ENCODE data around the gene PRKCE.

The PRKCE gene

DNA sequence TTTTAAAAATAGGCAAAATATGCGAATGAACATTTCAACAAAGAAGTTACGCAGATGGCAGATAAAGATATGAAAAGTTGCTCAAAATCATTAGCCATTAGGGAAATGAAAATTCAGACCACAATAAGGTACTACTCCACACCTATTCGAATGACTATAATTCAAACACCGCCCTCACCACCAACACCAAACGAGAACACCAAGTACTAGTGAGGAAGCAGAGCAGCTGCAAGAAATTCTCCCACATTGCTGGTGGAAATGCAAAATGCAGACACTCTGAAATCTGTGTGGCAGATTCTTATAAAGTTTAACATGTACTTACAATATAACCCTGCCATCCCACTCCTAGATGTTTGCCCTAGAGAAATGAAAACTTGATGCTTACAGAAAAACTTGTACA lies 17.3 kb upstream of the PRKCE start:
- DNase-seq: no peak

DNA sequence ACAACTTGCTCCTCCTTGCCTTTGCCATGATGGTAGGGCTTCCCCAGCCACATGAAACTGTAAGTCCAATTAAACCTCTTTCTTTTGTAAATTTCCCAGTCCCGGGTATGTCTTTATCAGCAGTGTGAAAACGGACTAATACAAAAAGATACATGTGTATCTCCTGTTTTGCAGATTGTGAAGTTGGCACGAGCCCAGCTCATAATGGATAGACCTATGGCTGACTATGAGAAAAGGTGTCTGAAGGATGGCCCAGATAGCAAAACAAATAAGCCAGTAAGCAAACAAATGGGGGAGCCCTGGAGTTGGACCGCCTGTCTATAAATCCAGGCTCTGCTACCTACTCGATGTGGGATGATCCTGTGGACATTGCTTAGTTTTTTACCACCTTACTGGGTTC lies 15.5 kb upstream of the PRKCE start:
- no peak for DNase-seq

DNA sequence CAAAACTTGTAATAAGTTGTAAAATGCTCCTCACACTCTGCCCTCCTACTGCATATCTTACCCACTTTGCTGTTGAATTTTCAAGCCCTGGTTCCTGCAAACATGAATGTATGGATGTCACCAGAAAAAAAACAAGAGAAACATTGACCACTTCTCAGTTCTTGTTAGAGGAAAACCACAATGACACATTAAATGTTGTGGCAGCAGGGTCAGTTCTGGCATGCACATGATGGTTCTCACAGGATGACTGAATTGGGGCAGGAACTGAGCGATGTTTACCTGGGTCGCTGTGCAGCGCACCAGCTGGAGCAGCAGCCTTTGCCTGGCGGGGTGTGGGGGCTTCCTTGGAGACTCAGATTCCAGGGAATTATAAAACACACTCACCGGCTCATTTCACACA lies 14.0 kb upstream of the PRKCE start:
- DNase-seq: peak in 1 of 2 donors; percentile 7

DNA sequence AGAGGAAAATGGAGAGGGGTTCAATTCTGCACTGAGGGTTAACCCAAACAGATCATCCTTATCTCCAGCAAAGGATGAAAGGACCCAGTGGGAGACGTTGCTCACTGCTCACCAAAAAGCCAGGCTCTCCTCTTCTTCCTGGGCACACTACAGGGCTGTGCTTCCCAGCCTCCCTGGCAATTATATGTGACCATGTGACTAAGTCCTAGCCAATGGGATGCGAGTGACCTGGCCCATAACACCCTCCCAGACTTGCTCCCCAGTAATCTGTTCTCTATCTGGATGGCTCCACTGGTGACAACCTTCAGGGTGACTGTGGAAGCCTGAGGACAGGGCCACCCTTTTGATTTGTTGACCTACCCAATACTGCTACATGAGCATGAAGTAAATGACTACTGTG lies 10.9 kb upstream of the PRKCE start:
- DNase-seq: no peak

DNA sequence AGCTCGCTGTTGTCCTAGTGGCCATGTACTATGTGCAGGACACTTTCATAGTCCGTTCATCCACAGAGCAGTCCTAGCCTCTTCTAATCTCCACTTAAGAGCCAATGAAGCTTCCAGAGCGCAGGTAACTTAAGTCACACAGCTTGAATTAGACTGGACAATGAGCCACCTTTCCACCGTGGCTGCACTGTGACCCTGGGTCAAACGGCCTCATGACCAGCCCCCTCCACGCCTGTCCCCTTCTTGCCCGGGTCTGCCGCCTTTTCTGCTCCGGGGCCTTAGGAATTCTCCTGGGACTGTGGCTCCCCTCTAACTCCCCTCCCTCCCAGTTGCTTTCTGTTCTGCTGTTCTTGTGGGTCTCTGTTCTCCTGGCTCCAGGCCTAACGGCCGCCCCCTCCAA lies 8.4 kb upstream of the PRKCE start:
- DNase-seq: no peak

DNA sequence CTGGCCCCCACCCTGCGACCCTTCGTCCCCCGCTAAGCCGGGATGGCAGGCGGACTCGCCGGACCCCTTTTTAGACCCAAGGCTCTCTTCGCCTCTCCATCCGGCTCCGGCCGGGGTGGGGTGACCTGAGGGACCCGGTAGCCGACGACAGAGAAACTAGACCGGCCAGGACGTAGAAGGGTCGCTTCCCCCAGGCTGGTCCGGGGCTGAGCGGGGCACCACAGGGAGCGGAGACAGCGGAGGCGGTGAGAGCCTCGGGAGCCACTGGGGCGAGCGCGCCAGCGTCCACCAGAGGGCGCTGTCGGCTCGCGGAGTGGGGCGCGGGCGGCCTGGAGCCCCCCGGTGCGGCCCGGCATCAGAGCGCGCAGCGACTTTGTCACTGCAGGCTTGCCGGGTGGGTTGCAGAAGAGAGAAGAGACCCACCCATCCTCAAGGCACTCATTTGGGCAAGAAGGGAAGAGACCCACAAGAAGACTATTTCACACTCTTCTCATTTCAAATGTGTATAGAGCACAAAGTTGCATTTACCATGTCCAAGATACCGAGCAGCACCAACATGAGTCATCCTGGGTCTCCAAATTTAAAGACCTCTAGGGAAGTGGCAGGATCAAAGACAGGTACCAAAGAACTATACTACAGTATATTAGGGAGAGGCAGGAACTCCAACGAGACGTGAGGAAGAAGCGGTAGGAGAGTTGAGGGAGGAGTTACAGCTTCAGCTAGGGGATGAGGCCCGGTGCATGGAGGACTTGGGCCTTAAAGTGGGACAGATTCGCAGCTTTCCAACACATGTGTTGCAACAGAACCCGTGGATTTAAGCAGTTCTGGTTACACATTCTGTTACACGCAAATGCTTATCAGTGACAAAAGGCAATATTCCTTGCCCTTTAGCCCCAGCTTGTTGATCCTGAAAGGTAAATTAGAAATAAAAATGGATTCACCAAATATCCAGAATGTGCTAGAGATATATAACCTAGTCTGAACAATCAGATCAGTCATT lies 7.6 kb upstream of the PRKCE start:
- DNase-seq: peak; percentile 71 to 75

DNA sequence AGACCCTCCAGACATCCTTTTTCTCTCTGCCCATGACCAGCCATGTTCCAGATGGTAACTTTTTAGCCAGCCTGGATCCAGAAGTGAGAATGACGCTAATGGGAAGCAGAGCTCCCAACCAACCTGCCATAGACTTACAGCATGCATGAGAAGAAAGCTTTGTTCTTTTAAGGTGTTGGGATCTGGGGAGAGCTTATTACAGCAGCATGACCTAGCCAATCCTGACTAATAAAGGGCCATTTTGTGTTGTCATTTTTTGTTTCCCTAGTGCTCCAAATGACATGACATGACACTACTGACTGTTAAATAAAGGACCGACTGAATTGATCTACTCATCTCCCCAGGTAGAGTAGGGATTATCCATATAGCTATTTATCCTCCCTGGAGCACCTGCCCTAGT lies 5.2 kb upstream of the PRKCE start:
- no peak for DNase-seq

DNA sequence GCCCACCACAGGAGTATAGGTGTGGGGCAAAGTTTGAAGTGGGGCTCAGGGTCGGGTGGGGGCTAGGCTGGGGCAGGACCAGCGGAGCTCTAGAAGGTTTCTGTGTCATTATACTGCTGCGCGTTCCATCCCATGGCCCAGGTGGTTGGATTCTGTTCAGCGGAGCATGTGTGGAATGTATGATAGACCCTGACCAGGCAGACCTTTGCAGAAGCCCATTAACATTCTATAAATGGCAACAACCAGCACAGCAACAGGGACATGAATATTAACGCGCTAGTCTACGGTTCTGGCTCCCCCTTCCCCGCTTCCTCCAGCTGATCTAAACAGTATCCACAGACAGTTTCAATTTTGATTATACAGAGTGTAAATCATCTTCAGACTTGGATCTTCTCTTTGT lies 4.1 kb upstream of the PRKCE start:
- DNase-seq: no peak

DNA sequence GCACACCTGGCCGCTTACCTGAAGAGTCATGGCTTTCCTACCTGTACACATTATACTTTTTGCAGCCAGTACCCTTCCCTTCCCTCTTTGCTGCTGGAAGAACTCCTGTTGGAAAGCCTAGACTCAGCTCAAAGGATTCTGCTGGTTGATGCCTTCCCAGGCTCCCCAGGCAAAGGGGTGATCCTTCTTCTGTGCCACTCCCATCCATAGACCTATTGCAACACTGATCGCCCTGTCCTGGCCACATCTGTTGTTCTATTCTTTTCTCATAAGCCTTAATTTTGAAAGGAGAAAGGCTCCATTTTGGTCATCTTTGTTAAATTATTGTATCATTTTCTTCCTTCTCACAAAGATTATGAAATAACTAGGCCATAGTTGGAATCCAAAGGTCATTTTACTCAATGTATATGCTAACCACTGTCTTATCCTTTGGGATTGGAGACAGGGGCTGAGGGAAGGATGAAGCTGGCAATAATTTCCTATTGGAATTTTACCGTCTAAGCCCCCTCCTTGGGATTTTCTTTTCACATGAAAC lies 3.4 kb upstream of the PRKCE start:
- no peak for DNase-seq

DNA sequence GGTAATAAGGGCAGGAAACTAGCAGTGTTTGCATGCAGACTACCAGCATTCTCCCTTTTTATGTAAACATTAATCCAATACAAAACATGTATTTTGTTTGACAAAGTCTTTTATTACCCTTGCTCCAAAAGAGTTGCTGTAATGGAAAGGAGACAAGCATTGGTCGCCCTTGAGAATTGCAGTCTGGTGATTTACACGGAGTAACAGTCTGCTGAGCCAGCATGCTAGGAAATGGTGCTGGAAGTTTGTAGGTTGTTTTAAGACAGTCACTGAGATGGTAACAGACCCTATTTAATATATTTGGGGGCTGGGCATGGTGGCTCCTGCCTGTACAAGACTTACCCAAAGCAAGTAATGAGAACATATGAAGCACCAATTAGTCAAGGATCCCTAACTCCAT lies 2.8 kb upstream of the PRKCE start:
- DNase-seq: no peak

DNA sequence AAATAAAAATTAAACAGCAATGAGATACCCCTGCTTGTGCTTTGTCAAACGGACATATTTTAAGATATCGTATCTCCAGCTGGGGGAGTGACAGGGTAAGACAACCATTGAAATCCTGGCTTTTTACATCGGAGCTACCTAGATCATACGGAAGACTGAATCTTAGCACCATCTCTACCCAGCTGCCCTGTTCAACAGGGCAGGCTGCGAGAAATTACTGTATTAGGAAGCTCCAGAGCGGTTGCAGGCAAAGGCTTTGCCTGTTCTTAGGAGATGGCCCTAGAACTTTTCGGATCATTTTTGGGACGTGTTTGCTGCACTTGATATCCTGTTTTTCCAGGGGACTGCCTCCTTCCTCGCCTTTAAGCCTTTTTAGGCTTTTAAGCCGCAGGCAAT lies 2.0 kb upstream of the PRKCE start:
- no peak for DNase-seq

DNA sequence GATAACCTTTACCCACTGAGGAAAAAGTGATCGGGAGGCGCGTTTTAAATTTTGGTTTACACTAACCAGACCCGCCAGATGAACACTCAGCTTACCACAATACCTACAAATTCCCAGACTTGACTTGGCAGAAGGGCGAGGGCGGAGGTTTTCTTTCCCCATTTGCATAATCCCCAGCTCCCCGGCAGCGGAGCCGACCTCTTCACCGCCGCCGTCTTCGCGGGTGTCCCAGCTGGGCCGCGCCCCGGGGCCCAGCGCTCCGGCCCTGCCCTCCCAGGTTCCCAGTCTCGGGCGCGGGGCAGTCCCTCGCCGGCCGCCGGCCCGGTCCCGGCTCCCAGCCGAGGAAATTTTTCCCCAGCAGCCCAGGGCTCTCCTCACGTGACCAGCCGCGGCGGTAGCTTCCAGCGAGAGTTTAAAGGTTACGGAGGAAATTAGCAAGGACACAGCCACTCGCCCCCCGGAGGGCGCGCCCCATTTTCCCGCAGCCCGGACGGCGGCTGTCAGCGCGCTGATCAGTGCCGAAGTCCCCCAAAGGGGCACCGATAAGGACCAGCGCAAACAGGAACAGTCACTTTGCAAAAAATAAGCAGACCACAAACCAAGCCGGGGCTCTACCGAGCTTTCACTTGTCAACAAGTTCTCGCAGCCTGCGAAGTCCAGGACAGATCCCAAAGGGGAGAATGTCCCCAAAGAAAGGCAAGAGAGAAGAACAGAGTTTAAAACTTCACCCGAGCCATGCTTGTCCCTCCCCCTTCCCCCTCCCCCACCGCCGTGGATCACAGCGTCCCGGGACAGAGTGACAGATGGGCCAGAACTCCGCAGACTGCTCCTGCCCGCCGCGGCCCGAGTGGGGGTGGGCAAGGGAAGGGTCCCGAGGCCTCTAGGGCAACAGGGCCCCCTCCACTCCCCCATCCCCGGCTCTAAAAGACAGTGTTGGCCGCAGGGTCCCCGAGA lies 1.3 kb upstream of the PRKCE start:
- peak; percentile 46 to 57 for DNase-seq

DNA sequence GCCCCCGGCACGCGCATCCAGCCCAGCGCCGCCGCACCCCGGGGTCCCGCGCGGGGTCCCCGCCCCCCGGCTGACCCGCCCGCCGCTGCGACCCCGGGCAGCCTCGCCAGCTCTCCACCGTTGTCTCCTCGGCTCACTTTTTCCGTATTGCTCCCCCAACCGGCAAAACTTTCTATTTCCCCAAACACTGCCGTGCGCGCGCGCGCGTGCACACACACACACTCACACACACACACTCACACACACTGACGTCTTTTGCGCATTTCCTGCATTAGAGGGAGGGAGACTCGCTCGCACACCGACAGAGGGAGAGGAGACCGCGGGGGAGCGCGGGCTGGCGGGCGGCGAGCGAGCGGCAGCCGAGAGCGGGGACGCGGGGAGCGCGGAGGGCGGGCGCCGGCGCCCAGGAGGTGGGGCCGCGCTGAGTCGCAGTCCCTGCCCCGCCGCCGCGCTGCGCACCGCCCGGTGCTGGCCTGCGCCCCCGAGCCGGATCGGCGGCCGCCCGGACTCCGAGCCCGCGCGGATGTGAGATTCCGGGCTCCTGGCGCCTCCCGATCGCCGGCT lies 542 bp upstream of the PRKCE start:
- DNase-seq: peak; percentile 95 to 97

DNA sequence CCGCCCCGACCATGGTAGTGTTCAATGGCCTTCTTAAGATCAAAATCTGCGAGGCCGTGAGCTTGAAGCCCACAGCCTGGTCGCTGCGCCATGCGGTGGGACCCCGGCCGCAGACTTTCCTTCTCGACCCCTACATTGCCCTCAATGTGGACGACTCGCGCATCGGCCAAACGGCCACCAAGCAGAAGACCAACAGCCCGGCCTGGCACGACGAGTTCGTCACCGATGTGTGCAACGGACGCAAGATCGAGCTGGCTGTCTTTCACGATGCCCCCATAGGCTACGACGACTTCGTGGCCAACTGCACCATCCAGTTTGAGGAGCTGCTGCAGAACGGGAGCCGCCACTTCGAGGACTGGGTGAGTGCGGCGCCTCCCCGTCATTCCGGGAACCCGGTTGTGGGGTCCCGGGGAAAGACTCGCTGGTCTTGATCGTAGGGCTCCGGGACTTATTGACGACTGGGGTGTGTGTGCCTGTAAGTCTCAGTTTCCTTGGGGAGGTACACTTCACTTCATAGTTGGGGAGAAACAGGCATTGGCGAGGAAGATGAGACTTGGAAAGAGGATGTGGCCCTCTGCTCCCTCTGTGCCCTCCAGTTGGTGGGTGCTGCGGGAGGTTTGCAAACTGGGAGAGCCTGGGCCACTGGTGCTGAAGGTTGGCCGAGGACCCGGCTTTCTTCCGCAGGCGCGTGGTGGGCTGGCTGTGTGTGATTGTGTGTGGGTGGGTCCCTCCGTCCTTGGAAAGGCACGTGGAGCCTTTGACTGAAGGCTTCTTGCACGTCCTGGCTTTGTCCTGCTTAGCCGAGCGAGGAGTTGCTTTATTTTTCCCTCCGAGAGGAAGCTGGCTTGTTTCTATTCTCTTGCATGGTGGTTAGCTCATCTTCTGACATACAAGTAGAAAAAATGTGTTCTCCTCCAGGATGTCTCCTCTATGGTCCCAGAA lies 886 bp downstream of the PRKCE start:
- peak; percentile 21 to 22 for DNase-seq

DNA sequence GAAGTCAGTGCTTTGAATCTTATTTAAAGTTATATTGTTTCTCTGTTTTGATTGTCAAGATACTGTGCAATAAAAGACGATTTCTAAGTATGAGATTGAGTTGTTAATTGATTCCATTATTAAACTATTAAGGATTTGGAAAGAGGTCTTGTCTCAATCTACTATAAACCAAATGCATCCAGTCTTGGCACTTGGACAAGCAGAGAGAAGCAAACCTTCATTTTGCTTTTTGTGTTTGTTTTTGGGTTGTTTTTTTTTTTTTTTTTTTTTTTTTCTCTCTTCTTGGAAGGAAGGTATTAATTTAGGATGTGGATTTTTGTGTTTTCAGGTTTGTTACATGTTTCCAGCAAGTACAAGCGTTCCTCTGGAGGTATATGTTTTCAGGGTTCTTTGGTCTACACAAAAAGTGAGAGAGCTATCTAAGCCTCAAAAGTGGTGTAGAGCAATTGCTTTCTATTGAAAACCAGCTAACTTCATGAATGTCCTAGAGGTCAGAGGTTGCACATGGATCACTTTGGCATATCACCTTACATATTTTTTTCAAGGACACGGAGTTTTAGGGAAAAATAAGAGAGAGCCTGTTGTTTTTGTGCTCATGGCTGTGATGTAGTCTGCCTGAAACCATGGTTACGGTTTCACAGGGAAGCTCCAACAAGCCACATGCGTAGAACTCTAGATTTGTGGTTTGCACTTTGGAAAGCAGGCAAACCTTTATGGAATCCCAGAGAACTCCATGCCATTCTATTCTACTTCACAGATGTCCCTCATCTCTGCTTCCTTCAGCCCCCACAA lies 1.8 kb downstream of the PRKCE start:
- DNase-seq: no peak

DNA sequence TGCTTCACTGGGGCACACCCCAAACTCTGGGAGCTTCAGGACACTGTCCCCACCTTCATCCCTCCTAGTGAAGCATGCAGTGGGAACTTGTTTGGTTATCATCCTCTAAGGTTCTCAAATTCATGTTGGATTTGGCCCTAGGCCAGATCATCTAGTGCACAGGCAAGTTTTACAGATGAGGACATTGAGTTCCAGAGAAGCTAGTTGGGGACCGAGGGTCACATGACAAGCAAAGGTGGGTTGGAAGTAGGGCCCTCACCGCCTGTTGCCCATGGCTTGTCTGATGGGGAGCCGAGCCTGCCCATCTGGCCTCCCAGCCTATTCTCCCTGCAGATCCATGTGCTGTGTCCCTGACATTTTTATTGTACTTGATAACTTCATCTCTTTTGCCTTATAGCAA lies 2.8 kb downstream of the PRKCE start:
- no peak for DNase-seq

DNA sequence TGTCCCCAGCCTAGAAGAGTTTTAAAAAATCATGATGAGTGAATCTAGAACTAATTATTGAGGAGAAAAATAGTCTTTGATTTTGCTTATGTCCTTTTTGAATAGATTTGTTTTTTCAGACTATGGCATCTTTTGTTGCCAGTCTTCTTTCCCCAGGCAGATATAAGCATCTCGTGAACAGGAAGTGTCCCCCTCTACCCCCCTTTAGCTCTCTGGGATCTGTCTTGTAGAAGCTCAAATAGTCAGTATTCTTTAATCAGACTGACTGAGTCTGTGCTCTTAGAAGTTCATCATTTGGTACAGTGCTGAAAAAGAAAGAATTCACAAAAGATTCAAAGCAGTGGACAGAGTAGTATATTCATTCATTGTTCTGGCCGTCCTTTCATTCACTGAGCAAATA lies 10.4 kb downstream of the PRKCE start:
- no peak for DNase-seq

DNA sequence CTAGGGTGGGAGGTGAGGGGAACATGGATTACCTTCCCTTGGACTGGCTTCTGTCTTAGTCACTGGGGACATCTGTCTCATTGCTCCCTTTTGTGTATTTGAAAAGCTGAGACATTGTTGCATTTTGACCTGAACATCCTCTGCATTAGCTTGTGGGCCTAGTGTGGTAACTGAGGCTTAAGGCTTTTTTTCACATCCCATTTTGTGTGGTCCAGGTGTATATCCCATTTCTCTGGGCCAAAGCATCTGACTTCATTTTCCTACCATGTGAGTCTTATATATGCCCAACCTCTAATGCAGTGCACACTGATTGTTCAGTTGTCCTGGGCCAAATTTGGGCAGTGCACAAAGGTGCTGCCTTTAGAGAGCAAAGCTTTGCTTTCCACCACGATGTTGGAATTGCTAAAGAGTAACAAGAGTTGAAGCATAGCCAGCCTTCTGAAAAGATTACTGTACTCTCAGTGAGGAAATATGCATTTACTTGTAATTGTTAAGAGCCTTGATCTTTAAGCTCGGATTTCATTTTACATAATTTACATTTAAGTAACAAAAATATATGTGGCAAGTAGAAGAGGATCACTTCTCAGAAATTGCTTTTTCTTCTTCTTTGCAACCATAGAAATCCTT lies 13.3 kb downstream of the PRKCE start:
- no peak for DNase-seq

DNA sequence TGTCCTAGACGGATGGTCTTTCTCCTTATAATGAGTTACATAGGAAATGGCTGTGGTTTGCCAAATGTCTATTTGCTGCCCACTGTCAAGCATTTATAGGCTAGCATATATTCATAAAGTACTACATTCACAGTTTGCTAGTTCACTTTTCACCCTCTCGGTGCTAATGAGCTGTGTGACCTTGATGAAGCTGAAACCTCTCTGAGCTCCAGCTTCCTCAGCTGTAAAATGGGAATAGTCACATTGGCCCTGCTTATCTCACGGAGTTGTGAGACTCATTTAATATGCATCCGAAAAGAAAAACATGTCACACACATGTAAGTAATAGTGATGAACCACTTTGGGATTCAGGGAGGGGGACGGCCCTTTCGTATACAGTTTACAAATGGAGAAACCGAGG lies 17.0 kb downstream of the PRKCE start:
- DNase-seq: no peak

DNA sequence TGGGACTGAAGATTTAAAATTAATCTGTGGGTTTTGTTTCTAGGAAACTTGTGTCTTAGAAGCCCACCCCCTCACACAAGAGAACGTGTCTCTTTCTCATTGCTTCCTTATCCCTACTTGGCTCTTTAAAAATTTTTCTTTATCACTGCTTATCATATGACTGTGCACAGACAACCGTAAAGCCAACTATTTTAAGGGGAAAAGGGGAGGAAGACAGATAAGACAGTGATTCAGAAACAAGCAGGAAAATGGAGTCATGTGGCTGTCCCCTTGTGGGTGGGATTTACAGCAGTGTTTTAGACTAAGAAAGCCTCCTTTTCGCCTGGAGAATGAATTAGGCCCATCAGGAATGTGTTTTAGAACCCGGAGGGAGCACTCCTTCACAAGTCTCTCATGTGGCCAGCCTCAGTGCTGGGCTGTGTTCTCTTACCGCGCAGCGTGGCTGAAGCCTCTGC lies 17.6 kb downstream of the PRKCE start:
- no peak for DNase-seq
